GM12878 (cell line): ENCODE results near the gene BAX. TPM values are rescaled to one million over a fixed set of nuclear protein-coding genes. Genes with fewer than 3 reads are reported as not detected.

Experiments
- HSF1 ChIP-seq: fragments of 150-350 bp; IDR thresholded peaks from 2 replicates; pipeline ENCODE4 v1.6.1; 2014; ENCODE audit warnings: mild to moderate bottlenecking, low read depth, low read length
- RELA ChIP-seq: fragments of 450-650 bp; IDR thresholded peaks from 2 replicates; pipeline ENCODE4 v1.8.0; 2014; ENCODE audit warnings: borderline replicate concordance; ENCODE audit not compliant: partially characterized antibody
- SIN3A ChIP-seq: IDR thresholded peaks from 2 replicates; pipeline ENCODE4 v1.6.1; 2012; ENCODE audit warnings: low read depth, low read length, improper control_type of control experiment
- SPI1 ChIP-seq: IDR thresholded peaks from 2 replicates; pipeline ENCODE4 v1.6.1; 2011; ENCODE audit warnings: low read depth, mild to moderate bottlenecking, low read length, moderate library complexity, borderline replicate concordance; ENCODE audit not compliant: insufficient read depth
- ZBTB11 ChIP-seq: fragments of 450-650 bp; formaldehyde crosslinking; IDR thresholded peaks from 2 replicates; pipeline ENCODE4 v1.5.0; 2022; ENCODE audit warnings: mild to moderate bottlenecking, missing genetic modification characterization
- polyA plus RNA-seq, 11 experiments: library from polyadenylated mRNA; depleted of rRNA in 4 of 11; unstranded in 6 of 11; stranded (reverse) in 5 of 11; fragments of >200 nt; fragmentation: Nextera tagmentation in 4 of 11; fragmentation: Illumina TruSeq in 1 of 11; extraction: Ambion mirVana in 4 of 11; extraction: Trizol in 1 of 11; gene quantifications; 1 replicate in 1 of 11; 2 replicates in 10 of 11; pipeline versions ENCODE4 v1.2.1 to v1.2.3, GENCODE V29; 2011 to 2016; ENCODE audit warnings: inconsistent platforms in 2 of 11, missing spikeins in 2 of 11, low read depth in 1 of 11
- total RNA-seq, 4 experiments: library from RNA; depleted of rRNA in 3 of 4; stranded (reverse); fragments of >200 nt in 3 of 4; fragmentation: Illumina TruSeq in 1 of 4; extraction: Trizol in 1 of 4; gene quantifications; 2 replicates each; pipeline versions ENCODE4 v1.2.1 to v1.2.3, GENCODE V29; 2013 to 2021
- TF ChIP-seq, protein P1 (sequence below): fragments of 450-650 bp; conservative IDR thresholded peaks from 2 replicates; pipeline ENCODE4 v1.6.1; 2017; ENCODE audit warnings: mild to moderate bottlenecking, moderate library complexity
- TF ChIP-seq, protein P2 (sequence below): fragments of 450-650 bp; formaldehyde crosslinking; IDR thresholded peaks from 2 replicates; pipeline ENCODE4 v1.4.0; 2020; ENCODE audit warnings: mild to moderate bottlenecking, moderate library complexity

BAX gene
- total and polyA plus RNA-seq, 10 of the 15 experiments (the other 5 are each of a cell fraction or from before 2014, with no cell fraction given): 7.2 to 221 (median 137) TPM

DNA sequence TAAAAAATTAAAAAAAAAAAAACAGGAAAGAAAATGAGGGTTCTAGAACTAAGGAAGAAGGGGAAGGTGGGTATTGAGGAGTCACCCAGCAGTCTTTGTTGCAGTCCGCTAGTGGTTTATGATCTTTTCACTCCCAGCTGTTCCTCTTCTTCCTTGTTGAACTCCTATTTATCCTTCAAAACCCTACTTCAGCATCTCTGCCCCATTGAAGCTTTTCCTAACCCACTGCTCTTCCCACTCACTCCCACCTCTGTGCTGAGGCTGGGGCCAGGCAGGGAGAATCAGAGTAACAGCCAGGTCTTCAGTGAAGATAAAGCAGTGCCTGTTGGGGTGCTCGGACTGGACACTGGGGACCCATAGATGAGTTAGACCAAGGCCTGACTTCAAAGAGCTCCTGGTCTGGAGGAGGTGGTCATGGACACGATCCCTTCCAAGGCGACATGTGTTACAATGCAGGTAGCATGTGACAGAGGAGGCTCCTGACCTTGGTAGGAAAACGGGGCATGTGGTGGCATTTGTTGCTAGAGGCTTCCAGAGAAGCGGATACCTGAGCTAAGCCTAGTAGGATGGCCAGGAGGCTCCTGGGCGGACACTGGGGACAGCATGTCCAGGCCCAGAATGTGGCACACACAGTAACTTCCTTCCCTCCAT is 50.4 kb downstream of the BAX start (continued):
- TF ChIP-seq, protein P1, sequence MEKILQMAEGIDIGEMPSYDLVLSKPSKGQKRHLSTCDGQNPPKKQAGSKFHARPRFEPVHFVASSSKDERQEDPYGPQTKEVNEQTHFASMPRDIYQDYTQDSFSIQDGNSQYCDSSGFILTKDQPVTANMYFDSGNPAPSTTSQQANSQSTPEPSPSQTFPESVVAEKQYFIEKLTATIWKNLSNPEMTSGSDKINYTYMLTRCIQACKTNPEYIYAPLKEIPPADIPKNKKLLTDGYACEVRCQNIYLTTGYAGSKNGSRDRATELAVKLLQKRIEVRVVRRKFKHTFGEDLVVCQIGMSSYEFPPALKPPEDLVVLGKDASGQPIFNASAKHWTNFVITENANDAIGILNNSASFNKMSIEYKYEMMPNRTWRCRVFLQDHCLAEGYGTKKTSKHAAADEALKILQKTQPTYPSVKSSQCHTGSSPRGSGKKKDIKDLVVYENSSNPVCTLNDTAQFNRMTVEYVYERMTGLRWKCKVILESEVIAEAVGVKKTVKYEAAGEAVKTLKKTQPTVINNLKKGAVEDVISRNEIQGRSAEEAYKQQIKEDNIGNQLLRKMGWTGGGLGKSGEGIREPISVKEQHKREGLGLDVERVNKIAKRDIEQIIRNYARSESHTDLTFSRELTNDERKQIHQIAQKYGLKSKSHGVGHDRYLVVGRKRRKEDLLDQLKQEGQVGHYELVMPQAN: no peak
- TF ChIP-seq HSF1: no peak
- TF ChIP-seq RELA: no peak
- TF ChIP-seq, protein P2, sequence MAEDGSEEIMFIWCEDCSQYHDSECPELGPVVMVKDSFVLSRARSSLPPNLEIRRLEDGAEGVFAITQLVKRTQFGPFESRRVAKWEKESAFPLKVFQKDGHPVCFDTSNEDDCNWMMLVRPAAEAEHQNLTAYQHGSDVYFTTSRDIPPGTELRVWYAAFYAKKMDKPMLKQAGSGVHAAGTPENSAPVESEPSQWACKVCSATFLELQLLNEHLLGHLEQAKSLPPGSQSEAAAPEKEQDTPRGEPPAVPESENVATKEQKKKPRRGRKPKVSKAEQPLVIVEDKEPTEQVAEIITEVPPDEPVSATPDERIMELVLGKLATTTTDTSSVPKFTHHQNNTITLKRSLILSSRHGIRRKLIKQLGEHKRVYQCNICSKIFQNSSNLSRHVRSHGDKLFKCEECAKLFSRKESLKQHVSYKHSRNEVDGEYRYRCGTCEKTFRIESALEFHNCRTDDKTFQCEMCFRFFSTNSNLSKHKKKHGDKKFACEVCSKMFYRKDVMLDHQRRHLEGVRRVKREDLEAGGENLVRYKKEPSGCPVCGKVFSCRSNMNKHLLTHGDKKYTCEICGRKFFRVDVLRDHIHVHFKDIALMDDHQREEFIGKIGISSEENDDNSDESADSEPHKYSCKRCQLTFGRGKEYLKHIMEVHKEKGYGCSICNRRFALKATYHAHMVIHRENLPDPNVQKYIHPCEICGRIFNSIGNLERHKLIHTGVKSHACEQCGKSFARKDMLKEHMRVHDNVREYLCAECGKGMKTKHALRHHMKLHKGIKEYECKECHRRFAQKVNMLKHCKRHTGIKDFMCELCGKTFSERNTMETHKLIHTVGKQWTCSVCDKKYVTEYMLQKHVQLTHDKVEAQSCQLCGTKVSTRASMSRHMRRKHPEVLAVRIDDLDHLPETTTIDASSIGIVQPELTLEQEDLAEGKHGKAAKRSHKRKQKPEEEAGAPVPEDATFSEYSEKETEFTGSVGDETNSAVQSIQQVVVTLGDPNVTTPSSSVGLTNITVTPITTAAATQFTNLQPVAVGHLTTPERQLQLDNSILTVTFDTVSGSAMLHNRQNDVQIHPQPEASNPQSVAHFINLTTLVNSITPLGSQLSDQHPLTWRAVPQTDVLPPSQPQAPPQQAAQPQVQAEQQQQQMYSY (CRISPR knock-in tag): no peak
- no peak for TF ChIP-seq SPI1
- no peak for TF ChIP-seq SIN3A
- TF ChIP-seq ZBTB11: no peak
